HEK293 (cell line): ENCODE measurements around the gene CDK3.

Experiments
- CTCF ChIP-seq: fragments of 450-650 bp; formaldehyde crosslinking; IDR thresholded peaks from 2 replicates; pipeline ENCODE4 v1.5.1; 2016; ENCODE audit warnings: missing biosample characterization, missing genetic modification characterization
- HOXD13 ChIP-seq: sonication (generic); formaldehyde crosslinking; IDR thresholded peaks from 2 replicates; pipeline ENCODE4 v1.8.0; 2022; ENCODE audit warnings: missing genetic modification reagents, borderline replicate concordance
- KLF16 ChIP-seq: fragments of 450-650 bp; formaldehyde crosslinking; IDR thresholded peaks from 2 replicates; pipeline ENCODE4 v1.5.1; 2017; ENCODE audit warnings: missing biosample characterization, missing genetic modification characterization
- ZNF138 ChIP-seq: fragments of 450-650 bp; formaldehyde crosslinking; IDR thresholded peaks from 2 replicates; pipeline ENCODE4 v1.5.1; 2016; ENCODE audit warnings: missing biosample characterization, missing genetic modification characterization, borderline replicate concordance
- ZNF211 ChIP-seq: fragments of 450-650 bp; formaldehyde crosslinking; IDR thresholded peaks from 2 replicates; pipeline ENCODE4 v1.5.1; 2016; ENCODE audit warnings: low read depth, missing biosample characterization, missing genetic modification characterization
- ZNF37A ChIP-seq: fragments of 450-650 bp; IDR thresholded peaks from 2 replicates; pipeline ENCODE4 v1.5.1; 2018; ENCODE audit warnings: missing biosample characterization, missing genetic modification characterization
- ZNF777 ChIP-seq: fragments of 450-650 bp; formaldehyde crosslinking; IDR thresholded peaks from 2 replicates; pipeline ENCODE4 v1.5.1; 2017; ENCODE audit warnings: missing biosample characterization, missing genetic modification characterization, borderline replicate concordance
- TF ChIP-seq, protein P1 (sequence below): fragments of 450-650 bp; IDR thresholded peaks from 2 replicates; pipeline ENCODE4 v1.5.1; 2018; ENCODE audit warnings: missing biosample characterization, mild to moderate bottlenecking, missing genetic modification characterization

GRCh38 chr17:76050538-76051467 is 50.1 kb downstream of the CDK3 start:
- TF ChIP-seq ZNF211 (tag by site-specific recombination), result no peak
- TF ChIP-seq KLF16 (tag by site-specific recombination), result no peak
- TF ChIP-seq CTCF, result no peak
- no peak for TF ChIP-seq HOXD13
- no peak for TF ChIP-seq ZNF37A
- no peak for TF ChIP-seq ZNF138
- TF ChIP-seq ZNF777 (tag by site-specific recombination), result no peak
- TF ChIP-seq, protein P1, sequence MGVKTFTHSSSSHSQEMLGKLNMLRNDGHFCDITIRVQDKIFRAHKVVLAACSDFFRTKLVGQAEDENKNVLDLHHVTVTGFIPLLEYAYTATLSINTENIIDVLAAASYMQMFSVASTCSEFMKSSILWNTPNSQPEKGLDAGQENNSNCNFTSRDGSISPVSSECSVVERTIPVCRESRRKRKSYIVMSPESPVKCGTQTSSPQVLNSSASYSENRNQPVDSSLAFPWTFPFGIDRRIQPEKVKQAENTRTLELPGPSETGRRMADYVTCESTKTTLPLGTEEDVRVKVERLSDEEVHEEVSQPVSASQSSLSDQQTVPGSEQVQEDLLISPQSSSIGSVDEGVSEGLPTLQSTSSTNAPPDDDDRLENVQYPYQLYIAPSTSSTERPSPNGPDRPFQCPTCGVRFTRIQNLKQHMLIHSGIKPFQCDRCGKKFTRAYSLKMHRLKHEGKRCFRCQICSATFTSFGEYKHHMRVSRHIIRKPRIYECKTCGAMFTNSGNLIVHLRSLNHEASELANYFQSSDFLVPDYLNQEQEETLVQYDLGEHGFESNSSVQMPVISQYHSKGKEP (tag by site-specific recombination), result no peak
